ENCODE results near the gene RAD51. TPM values are rescaled to one million over a fixed set of nuclear protein-coding genes. Genes with fewer than 3 reads are reported as not detected.
"Not testable (repeated sequence)": the region's sequence is repeated elsewhere in the genome, so short reads cannot be mapped to it uniquely, and the experiment has no call there.

The RAD51 gene
- 1 to 10 TPM in 1 of 2 donors, not detected in 1; 2.3 TPM for total RNA-seq

DNA sequence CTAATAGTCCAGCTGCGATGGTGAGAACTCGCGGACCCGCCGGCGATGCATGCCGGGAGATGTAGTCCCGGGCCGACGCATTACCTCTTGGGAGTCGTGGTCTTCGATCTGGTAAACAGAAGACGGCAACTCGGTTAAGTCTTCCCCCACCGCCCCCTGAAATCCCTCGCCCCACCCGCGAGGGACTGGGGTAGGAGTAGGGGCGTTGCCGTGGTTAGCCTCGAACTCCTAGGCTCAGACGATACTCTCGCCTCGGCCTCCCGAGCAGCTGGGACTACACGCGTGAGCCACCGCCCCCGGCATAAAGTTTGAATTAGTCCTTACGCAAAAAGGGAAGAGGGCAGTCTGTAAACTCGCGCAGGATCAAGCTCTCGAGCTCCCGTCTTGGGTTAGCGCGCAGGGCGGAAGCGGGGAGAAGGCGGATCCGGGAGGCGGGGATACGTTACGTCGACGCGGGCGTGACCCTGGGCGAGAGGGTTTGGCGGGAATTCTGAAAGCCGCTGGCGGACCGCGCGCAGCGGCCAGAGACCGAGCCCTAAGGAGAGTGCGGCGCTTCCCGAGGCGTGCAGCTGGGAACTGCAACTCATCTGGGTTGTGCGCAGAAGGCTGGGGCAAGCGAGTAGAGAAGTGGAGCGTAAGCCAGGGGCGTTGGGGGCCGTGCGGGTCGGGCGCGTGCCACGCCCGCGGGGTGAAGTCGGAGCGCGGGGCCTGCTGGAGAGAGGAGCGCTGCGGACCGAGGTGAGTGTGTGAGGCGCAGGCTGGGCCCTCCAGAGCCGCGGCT, at the start of gene RAD51:
TSS of gene RAD51 (plus strand) at position 487 of the 781 bp plus-strand sequence. CDS start 3,585 bp downstream, outside the sequence.
- peak; percentile 44 to 85 (median 82) for TF ChIP-seq POLR2A (IDR thresholded peaks at IDR 0.05)
- TF ChIP-seq, protein P1, sequence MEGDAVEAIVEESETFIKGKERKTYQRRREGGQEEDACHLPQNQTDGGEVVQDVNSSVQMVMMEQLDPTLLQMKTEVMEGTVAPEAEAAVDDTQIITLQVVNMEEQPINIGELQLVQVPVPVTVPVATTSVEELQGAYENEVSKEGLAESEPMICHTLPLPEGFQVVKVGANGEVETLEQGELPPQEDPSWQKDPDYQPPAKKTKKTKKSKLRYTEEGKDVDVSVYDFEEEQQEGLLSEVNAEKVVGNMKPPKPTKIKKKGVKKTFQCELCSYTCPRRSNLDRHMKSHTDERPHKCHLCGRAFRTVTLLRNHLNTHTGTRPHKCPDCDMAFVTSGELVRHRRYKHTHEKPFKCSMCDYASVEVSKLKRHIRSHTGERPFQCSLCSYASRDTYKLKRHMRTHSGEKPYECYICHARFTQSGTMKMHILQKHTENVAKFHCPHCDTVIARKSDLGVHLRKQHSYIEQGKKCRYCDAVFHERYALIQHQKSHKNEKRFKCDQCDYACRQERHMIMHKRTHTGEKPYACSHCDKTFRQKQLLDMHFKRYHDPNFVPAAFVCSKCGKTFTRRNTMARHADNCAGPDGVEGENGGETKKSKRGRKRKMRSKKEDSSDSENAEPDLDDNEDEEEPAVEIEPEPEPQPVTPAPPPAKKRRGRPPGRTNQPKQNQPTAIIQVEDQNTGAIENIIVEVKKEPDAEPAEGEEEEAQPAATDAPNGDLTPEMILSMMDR (IDR thresholded peaks at IDR 0.05), result peak in 1 of 7 experiments; percentile 3
- Histone ChIP-seq H3K36me3 (replicated peaks in 1 of 2; ENCODE audit: insufficient read depth in 1 of 2, low read depth in 2 of 2) (peaks cover 0 to 1% of the 10 kb centered on the region in 2 donors), H3K4me1 (peaks cover 18% of the 10 kb centered on the region), H3K4me3 (peak within 1 kb of the TSS; percentile 44 to 59), H3K27me3 (no peaks in the 10 kb centered on the region), H3K9me3 (no peaks in the 10 kb centered on the region), H3K27ac (peak within 1 kb of the TSS; percentile 94 to 100 (median 98))
- intact Hi-C loops (cut with DNase I), result loop anchor here (10.0 kb wide), 1 partner anchor 80 kb away; no protein-coding TSS in a partner anchor
- ATAC-seq (peak; percentile 95), DNase-seq (peak; percentile 89 to 93 (median 91))
- WGBS, 2 donors, result 0% methylated on average over 7 to 81 of the region's 81 CpGs

GRCh38 chr15:40647523-40647922, 47.5 kb upstream of the RAD51 start:
- TF ChIP-seq, protein P1 (IDR thresholded peaks at IDR 0.05), result no peak
- no peak for TF ChIP-seq POLR2A (IDR thresholded peaks at IDR 0.05)
- no peak for DNase-seq
- 93 to 96% methylated on average over 1 of the region's 1 CpG for WGBS, 2 donors
- no peaks in the 10 kb centered on the region for H3K9me3 ChIP-seq
- H3K27me3 ChIP-seq, result no peaks in the 10 kb centered on the region
- H3K27ac ChIP-seq, result no peak overlapping the region
- H3K4me1 ChIP-seq, result no peaks in the 10 kb centered on the region
- no peaks in the 10 kb centered on the region for H3K36me3 ChIP-seq (replicated peaks in 1 of 2; ENCODE audit: insufficient read depth in 1 of 2, low read depth in 2 of 2)
- no peak for ATAC-seq
- H3K4me3 ChIP-seq, result no peak overlapping the region
- intact Hi-C loops (cut with DNase I), result no loop called here

GRCh38 chr15:40650479-40650878, 44.5 kb upstream of the RAD51 start:
- intact Hi-C loops (cut with DNase I), result no loop called here
- no peaks in the 10 kb centered on the region for H3K27me3 ChIP-seq
- no peaks in the 10 kb centered on the region for H3K9me3 ChIP-seq
- TF ChIP-seq POLR2A (IDR thresholded peaks at IDR 0.05), result no peak
- TF ChIP-seq, protein P1 (IDR thresholded peaks at IDR 0.05), result no peak
- ATAC-seq, result no peak
- H3K4me3 ChIP-seq, result no peak overlapping the region
- H3K36me3 ChIP-seq (replicated peaks in 1 of 2; ENCODE audit: insufficient read depth in 1 of 2, low read depth in 2 of 2), result no peaks in the 10 kb centered on the region
- H3K27ac ChIP-seq, result no peak overlapping the region
- DNase-seq, result no peak
- H3K4me1 ChIP-seq, result no peaks in the 10 kb centered on the region

DNA sequence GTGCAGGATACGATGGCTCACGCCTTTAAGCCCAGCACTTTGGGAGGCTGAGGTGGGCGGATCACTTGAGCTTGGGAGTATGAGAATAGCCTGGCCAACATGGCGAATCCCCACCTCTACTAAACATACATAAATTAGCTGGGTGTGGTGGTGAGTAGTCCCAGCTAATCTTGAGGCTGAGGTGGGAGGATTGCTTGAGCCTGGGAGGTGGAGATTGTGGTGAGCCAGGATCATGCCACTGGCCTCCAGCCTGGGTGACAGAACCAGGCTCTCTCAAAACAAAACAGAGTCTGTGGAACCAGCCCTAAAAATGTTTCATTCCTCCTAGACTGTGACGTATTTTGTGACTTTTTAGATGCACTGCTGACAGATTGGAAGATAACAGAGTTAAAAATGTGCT, 34.3 kb upstream of the RAD51 start:
- Histone ChIP-seq H3K9me3 (no peaks in the 10 kb centered on the region), H3K4me3 (no peak overlapping the region), H3K36me3 (replicated peaks in 1 of 2; ENCODE audit: insufficient read depth in 1 of 2, low read depth in 2 of 2) (no peaks in the 10 kb centered on the region), H3K27me3 (no peaks in the 10 kb centered on the region), H3K4me1 (no peaks in the 10 kb centered on the region), H3K27ac (no peak overlapping the region)
- DNase-seq, result no peak
- TF ChIP-seq, protein P1 (IDR thresholded peaks at IDR 0.05), result no peak
- no peak for ATAC-seq
- WGBS, 2 donors, result 96 to 97% methylated on average over 4 to 5 of the region's 5 CpGs
- intact Hi-C loops (cut with DNase I), result no loop called here

DNA sequence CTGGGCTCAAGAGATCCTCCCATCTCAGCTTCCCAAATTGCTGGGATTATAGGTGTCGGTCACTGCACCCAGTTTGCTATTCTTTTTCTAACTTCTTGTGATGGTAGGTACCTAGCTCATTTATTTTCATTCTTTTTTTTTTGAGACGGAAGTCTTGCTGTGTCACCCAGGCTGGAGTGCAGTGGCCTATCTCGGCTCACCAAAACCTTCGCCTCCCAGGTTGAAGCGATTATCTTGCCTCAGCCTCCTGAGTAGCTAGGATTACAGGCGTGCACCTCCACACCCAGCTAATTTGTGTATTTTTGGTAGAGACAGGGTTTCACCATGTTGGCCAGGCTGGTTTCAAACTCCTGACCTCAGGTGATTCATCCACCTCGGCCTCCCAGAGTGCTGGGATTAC, 30.1 kb upstream of the RAD51 start:
- 93 to 99% methylated on average over 7 of the region's 7 CpGs for WGBS, 2 donors

GRCh38 chr15:40676290-40676689, 18.7 kb upstream of the RAD51 start:
- H3K36me3 ChIP-seq (replicated peaks in 1 of 2; ENCODE audit: insufficient read depth in 1 of 2, low read depth in 2 of 2); H3K27ac ChIP-seq; H3K27me3 ChIP-seq; H3K4me1 ChIP-seq; DNase-seq; H3K9me3 ChIP-seq; intact Hi-C loops (cut with DNase I); H3K4me3 ChIP-seq; ATAC-seq: not testable (repeated sequence)
- 58 to 71% methylated on average over 3 to 6 of the region's 6 CpGs for WGBS, 2 donors

More for the DNA sequence above, 30.1 kb upstream of the RAD51 start:
- Histone ChIP-seq H3K4me1 (no peaks in the 10 kb centered on the region), H3K27ac (no peak overlapping the region), H3K4me3 (no peak overlapping the region), H3K27me3 (no peaks in the 10 kb centered on the region), H3K9me3 (no peaks in the 10 kb centered on the region), H3K36me3 (replicated peaks in 1 of 2; ENCODE audit: insufficient read depth in 1 of 2, low read depth in 2 of 2) (no peaks in the 10 kb centered on the region)
- no peak for TF ChIP-seq POLR2A (IDR thresholded peaks at IDR 0.05)
- intact Hi-C loops (cut with DNase I), result no loop called here
- ATAC-seq, result no peak
- DNase-seq, result no peak

- ATAC-seq; H3K27ac ChIP-seq; H3K36me3 ChIP-seq (replicated peaks in 1 of 2; ENCODE audit: insufficient read depth in 1 of 2, low read depth in 2 of 2); H3K27me3 ChIP-seq; H3K4me3 ChIP-seq; H3K4me1 ChIP-seq; intact Hi-C loops (cut with DNase I); DNase-seq; H3K9me3 ChIP-seq: not testable (repeated sequence)
- 89 to 94% methylated on average over 10 to 19 of the region's 38 CpGs for WGBS, 2 donors
These were observed 18.1 kb upstream of the RAD51 start for GRCh38 chr15:40676906-40677305.
